Smooth muscle cell (in vitro differentiated cells): ENCODE data around the gene HNRNPC. TPM values are rescaled to one million over a fixed set of nuclear protein-coding genes. Genes with fewer than 3 reads are reported as not detected.

Source experiments
- DNase-seq: peaks from one replicate; lab custom pipeline; 2025; ENCODE audit not compliant: unreplicated experiment; lab: John Stamatoyannopoulos, UW
- H2AFZ ChIP-seq: fragments of 200-600 bp; sonication (generic); 2 replicates; pipeline ENCODE4 v1.6.0; 2016; ENCODE audit warnings: antibody characterized with exemption, low read depth, mild to moderate bottlenecking
- H3F3A ChIP-seq: fragments of 200-600 bp; sonication (generic); 2 replicates; pipeline ENCODE4 v1.6.0; 2017; ENCODE audit warnings: antibody characterized with exemption, low read depth
- H3K27ac ChIP-seq: fragments of 200-600 bp; sonication (generic); 2 replicates; pipeline ENCODE4 v1.5.1; 2016; ENCODE audit warnings: low read depth, mild to moderate bottlenecking
- H3K27me3 ChIP-seq: fragments of 200-600 bp; sonication (generic); 2 replicates; pipeline ENCODE4 v1.6.1; 2016; ENCODE audit warnings: low read depth, mild to moderate bottlenecking
- H3K36me3 ChIP-seq: fragments of 200-600 bp; sonication (generic); 2 replicates; pipeline ENCODE4 v1.5.1; 2016; ENCODE audit warnings: low read depth
- H3K4me1 ChIP-seq: fragments of 200-600 bp; sonication (generic); 2 replicates; pipeline ENCODE4 v1.5.1; 2016; ENCODE audit warnings: low read depth
- H3K4me2 ChIP-seq: fragments of 200-600 bp; sonication (generic); 2 replicates; pipeline ENCODE4 v1.6.0; 2016; ENCODE audit warnings: mild to moderate bottlenecking
- H3K4me3 ChIP-seq: fragments of 200-600 bp; sonication (generic); 2 replicates; pipeline ENCODE4 v1.5.1; 2016; ENCODE audit warnings: mild to moderate bottlenecking
- H3K79me2 ChIP-seq: fragments of 200-600 bp; sonication (generic); 2 replicates; pipeline ENCODE4 v1.6.0; 2016; ENCODE audit warnings: low read depth, mild to moderate bottlenecking
- H3K9ac ChIP-seq: fragments of 200-600 bp; sonication (generic); 2 replicates; pipeline ENCODE4 v1.6.0; 2016; ENCODE audit warnings: low read depth
- H3K9me3 ChIP-seq: fragments of 200-600 bp; sonication (generic); replicated peaks from 2 replicates; pipeline ENCODE4 v1.5.1; 2016; ENCODE audit warnings: low read depth
- H4K20me1 ChIP-seq: fragments of 200-600 bp; sonication (generic); 2 replicates; pipeline ENCODE4 v1.6.0; 2016; ENCODE audit warnings: low read depth
- WGBS: methylation state at CpG from one replicate; pipeline ENCODE4 v1.1.7; 2016; ENCODE audit warnings: low lambda C conversion rate; 5-methylcytosine and 5-hydroxymethylcytosine counted together
- polyA plus RNA-seq: library from polyadenylated mRNA; unstranded; fragments of >200 nt; fragmentation: Nextera tagmentation; extraction: Ambion mirVana; gene quantifications from 2 replicates; pipeline ENCODE4 v1.2.1, GENCODE V29; 2016
- total RNA-seq: library from RNA; depleted of rRNA; stranded (reverse); fragments of >200 nt; gene quantifications from 2 replicates; pipeline ENCODE4 v1.2.3, GENCODE V29; 2014
- TF ChIP-seq, protein P1 (sequence below): fragments of 200-600 bp; sonication (generic); IDR thresholded peaks from 2 replicates; pipeline ENCODE4 v1.5.1; 2017; ENCODE audit warnings: borderline replicate concordance, mild to moderate bottlenecking, antibody characterized with exemption; ENCODE audit not compliant: insufficient read depth, poor library complexity, severe bottlenecking

The HNRNPC gene
- total and polyA plus RNA-seq, 2 experiments from 2014 or later: 408 to 514 TPM

DNA sequence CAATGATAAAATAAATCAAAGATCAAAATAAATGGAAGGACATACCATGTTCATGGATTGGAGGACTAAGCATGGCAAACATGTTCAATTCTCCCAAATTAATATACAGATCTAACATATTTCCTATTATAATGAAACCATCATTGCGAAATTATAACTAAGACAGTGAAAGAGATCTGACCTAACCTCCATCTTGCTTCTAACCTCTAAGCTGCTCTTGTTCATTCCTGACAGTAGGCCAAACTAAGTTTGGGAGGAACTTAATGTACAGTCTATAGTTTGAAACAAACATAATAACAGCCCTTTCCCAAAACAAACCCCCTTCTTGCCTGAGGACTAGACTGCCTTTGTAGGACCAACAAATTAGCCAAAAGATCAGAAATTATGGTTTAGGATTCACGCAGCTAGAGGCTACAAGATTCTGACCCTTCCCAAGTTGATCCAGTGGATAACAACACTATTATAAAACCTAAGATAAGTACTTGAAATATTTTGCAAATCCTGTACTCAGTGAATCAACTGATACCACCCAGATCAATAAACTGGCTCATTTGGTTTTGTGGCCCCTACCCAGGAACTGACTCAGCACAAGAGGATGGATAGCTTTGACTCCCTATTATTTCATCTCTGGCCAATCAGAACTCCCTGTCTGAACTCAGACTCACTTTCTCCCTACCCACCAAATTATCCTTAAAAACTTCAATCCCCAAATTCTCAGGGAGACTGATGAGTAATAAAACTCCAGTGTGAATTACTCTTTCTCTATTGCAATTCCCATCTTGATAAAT, 71.6 kb downstream of the HNRNPC start:
- H4K20me1 ChIP-seq: peaks cover 25% of the 10 kb centered on the region
- H3K36me3 ChIP-seq: no peaks in the 10 kb centered on the region
- WGBS: 89% methylated on average over 2 of the region's 2 CpGs
- no peak overlapping the region for H3K27ac ChIP-seq
- TF ChIP-seq, protein P1, sequence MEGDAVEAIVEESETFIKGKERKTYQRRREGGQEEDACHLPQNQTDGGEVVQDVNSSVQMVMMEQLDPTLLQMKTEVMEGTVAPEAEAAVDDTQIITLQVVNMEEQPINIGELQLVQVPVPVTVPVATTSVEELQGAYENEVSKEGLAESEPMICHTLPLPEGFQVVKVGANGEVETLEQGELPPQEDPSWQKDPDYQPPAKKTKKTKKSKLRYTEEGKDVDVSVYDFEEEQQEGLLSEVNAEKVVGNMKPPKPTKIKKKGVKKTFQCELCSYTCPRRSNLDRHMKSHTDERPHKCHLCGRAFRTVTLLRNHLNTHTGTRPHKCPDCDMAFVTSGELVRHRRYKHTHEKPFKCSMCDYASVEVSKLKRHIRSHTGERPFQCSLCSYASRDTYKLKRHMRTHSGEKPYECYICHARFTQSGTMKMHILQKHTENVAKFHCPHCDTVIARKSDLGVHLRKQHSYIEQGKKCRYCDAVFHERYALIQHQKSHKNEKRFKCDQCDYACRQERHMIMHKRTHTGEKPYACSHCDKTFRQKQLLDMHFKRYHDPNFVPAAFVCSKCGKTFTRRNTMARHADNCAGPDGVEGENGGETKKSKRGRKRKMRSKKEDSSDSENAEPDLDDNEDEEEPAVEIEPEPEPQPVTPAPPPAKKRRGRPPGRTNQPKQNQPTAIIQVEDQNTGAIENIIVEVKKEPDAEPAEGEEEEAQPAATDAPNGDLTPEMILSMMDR: no peak
- H3K9me3 ChIP-seq: no peaks in the 10 kb centered on the region
- no peak overlapping the region for H3K4me2 ChIP-seq
- H3F3A ChIP-seq: peaks cover 40% of the 10 kb centered on the region
- no peaks in the 10 kb centered on the region for H3K79me2 ChIP-seq
- H3K27me3 ChIP-seq: no peaks in the 10 kb centered on the region
- DNase-seq: no peak
- no peak overlapping the region for H3K9ac ChIP-seq
- H3K4me3 ChIP-seq: no peak overlapping the region
- no peak overlapping the region for H2AFZ ChIP-seq
- H3K4me1 ChIP-seq: no peaks in the 10 kb centered on the region

DNA sequence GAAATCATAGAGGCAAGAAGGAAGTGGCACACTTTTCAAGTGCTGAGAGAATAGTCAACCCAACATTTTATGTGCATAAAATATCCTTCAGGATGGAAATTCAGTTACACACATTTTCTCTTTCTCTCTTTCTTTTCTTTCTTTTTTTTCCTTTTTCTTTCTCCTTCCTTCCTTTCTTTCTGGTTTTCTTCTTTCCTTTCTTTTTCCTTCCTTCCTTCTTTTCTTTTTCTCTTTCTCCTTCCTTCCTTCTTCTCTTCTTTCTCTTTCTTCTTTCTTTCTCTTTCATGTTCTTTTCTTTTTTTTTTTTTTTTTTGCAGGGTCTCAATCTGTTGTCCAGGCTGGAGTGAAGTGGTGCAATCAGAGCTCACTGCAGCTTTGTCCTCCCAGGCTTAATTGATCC, 74.6 kb downstream of the HNRNPC start:
- Histone ChIP-seq H3K9me3 (no peaks in the 10 kb centered on the region), H3K4me2 (no peak overlapping the region), H3K9ac (no peak overlapping the region), H3K4me3 (no peak overlapping the region), H3K27me3 (no peaks in the 10 kb centered on the region), H3K79me2 (no peaks in the 10 kb centered on the region), H3K27ac (no peak overlapping the region), H3K36me3 (no peaks in the 10 kb centered on the region), H3K4me1 (peaks cover 4% of the 10 kb centered on the region), H2AFZ (no peak overlapping the region), H3F3A (peaks cover 14% of the 10 kb centered on the region), H4K20me1 (no peaks in the 10 kb centered on the region)
- DNase-seq: no peak
- TF ChIP-seq, protein P1: no peak

DNA sequence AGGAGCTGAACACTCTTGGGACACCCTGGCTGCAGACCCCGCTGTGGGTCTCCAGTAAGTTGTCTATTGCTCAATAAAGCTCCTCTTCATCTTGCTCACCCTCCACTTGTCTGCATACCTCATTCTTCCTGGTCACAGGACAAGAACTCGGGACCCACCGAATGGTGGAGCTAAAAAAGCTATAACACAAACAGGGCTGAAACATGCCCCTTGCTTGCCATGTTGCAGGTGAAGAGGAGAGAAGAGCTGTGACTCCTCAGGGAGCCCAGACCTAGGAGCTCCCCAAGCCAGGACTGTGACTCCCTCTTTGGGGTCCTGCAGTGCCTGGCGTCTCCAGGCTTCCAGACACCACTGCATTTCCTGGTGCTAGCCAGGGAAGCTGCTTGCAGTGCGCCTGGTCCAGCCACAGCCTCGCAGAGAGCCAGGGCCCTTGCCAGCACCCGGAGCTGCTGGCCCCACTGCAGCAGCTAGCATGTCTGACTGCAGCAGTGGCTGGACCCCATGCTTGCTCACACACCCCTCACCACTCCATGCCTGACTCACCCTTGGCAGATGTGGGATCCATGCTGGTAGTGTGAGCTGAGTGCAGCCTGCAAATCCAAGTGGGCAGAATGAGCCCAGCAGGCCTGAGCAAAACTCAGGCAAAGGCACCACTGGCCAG, 76.2 kb downstream of the HNRNPC start:
- peaks cover 4% of the 10 kb centered on the region for H3F3A ChIP-seq
- H3K27ac ChIP-seq: no peak overlapping the region
- no peaks in the 10 kb centered on the region for H3K36me3 ChIP-seq
- DNase-seq: no peak
- H3K79me2 ChIP-seq: no peaks in the 10 kb centered on the region
- no peak overlapping the region for H3K9ac ChIP-seq
- WGBS: 83% methylated on average over 7 of the region's 7 CpGs
- H3K4me2 ChIP-seq: no peak overlapping the region
- no peak overlapping the region for H3K4me3 ChIP-seq
- TF ChIP-seq, protein P1: no peak
- no peaks in the 10 kb centered on the region for H3K27me3 ChIP-seq
- H3K9me3 ChIP-seq: no peaks in the 10 kb centered on the region
- H2AFZ ChIP-seq: no peak overlapping the region
- H3K4me1 ChIP-seq: peaks cover 4% of the 10 kb centered on the region
- no peaks in the 10 kb centered on the region for H4K20me1 ChIP-seq
